ENCODE data around the gene ASTN2.

The ASTN2 gene

GRCh38 chr9:117413346-117414219, 1.3 kb downstream of the ASTN2 start:
- peak; percentile 25 for DNase-seq

- no peak for DNase-seq
These were observed 2.0 kb downstream of the ASTN2 start for GRCh38 chr9:117412841-117413240.

DNA sequence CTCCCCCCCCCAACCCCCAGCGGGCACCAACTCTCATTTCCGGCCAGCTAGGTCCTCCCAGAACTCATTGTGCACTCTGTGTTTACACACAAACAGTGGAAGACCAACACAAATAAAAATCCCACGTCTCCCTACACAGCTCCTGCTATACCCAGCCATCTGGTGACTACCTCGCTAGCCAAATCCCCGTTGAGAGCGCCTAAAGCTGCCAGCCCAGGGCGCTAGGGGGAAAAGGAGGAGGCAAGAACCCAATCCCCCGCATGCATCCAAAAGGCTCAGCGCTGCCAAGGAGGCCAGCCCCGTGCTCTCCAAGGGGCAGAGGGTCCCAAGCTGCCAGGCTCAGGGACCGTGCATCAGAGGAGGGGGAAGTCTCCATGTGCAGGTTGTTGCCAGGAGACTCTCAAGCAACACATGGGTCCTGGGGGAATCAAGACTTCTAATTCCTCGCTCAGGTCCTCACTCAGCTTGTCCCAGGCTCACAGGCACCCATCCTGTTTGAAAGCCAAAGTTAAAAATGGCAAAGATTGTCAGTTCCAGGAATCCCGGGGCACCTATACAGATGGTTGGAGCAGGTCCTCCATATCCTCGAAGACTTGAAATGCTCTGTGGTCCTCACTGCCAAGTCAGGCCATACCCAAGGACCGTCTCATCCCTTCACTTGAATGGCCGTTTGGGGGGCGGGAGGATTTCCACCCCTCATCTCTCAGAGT, 2.7 kb downstream of the ASTN2 start:
- peak; percentile 34 for DNase-seq

DNA sequence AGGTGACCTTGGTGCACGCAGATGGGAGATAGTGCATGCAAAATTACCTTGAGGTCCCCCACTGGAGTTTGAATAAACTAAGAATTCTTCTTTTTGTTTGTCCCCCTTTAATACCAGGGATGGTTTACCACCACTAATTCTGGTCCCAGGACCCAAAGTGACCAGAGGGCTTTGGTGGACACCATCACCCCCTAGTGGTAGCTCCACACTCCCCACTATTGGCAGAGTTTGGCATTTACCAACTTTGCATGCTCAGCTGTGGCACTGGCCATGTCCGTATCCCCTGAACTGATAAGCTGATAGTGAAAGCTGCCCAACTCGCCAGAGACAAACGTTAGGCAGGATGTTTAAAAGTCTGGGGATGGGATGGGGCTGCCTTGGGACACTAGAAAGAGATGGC, 3.3 kb downstream of the ASTN2 start:
- DNase-seq = peak; percentile 48

- DNase-seq = no peak
These were observed 5.5 kb downstream of the ASTN2 start for GRCh38 chr9:117409321-117409720.

GRCh38 chr9:117407436-117408022, 7.3 kb downstream of the ASTN2 start:
- no peak for DNase-seq

GRCh38 chr9:117405950-117406705, 8.7 kb downstream of the ASTN2 start:
- no peak for DNase-seq

GRCh38 chr9:117403848-117404247, 11.0 kb downstream of the ASTN2 start:
- peak; percentile 96 for DNase-seq

GRCh38 chr9:117403403-117403811, 11.4 kb downstream of the ASTN2 start:
- peak; percentile 96 for DNase-seq

DNA sequence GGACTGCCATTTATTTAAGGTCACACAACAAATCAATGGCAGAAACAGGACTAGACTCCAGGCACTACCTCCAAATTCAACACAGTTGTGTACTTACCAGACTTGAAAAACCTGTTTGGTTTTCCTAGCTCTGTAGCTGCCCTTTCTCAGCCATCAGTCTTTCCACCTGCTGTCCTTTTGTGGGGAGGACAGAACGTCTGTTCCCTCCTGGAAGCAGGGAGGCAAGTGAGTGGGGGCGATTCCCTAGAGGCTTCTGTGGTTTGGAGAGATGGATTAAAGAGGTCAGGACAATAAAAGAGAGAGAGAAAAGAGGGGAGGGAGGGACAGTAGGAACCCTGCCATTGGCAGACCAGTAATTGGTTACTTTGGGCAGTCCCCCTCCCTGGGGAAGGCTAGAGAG, 14.7 kb downstream of the ASTN2 start:
- DNase-seq = peak; percentile 93

DNA sequence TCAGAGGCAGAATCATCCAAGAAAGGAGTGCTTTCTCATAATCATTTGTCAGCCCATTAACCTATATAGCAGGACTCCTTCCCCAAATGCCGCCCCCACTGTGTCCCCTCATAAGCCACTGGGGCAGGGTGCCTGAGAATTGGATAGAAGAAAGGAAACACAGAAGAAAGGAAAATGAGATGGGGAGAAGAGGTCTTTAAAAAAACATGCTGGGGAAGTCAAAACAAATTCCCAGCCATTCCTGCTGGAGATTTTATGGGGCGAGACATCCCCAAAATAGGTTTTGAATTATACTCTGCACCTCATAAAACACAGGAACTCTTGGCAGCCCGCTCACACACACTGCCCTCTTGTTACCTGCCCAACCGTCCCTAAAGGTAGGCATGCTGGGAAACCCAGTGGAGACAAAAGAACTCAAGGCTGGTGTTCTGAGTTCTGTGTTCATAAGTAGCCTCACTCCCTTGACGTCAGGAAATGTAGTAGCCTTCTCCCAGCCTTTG, 19.7 kb downstream of the ASTN2 start:
- no peak for DNase-seq

DNA sequence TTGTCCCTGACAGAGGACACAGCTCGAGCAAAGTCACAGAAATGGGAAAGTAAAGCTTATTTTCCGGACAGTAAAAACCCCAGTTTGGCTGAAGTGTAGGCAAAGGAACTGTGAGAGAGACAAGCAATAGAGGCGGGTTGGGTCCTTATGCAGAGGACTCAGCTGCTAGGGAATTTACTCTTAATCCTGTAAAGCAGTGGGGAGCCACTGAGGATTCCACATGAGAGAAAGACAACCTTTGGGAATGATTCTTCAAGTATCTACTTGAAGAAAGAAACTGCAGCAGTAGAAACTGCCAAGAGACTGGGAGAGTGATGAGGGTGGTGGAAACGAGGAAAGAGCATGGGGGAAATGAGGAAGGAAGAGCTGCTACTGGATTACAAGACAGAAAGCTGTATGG, 20.2 kb downstream of the ASTN2 start:
- DNase-seq = no peak

- DNase-seq = no peak
These were observed 21.9 kb downstream of the ASTN2 start for GRCh38 chr9:117392992-117393391.

DNA sequence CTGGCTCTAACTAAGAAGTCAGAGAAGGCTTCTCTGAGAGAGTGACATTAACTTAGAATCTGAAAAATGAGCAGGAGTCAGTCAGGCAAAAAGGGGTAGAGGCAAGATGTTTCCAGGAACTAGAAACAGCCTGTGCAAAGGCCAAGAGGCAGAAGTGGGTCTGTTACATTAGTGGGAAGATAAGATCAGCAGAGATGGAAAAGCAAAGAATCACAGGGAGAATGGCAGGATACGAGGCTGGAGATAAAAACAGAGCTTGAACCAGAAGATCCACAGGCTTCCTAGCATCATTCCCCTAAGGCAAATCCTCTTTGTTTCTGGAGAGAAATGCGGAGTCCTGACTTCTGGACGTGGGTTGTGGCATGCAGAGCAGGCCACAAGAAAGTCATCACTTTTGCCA, 27.4 kb downstream of the ASTN2 start:
- no peak for DNase-seq

GRCh38 chr9:117379341-117379740, 35.5 kb downstream of the ASTN2 start:
- DNase-seq = no peak

DNA sequence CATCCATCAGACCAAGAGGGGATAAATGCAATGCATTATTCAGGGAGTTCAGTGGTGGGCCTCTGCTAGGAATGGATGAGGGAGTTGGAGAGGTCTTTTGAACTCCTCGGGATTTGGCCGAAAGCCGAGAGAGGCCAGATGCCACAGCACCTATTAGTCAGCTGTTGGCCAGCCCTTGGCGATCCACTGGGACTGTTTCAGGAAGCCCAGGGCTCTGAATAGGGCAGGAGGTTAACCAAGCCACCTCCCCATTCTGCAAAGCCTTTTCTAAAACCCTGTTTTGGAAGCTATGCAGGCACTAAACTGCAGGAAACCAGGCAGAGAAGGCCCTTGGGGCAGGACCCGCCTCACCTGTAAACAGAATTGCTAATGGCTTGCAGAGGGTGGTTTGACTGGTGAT, 37.8 kb downstream of the ASTN2 start:
- DNase-seq = no peak

- no peak for DNase-seq
These were observed 38.9 kb downstream of the ASTN2 start for GRCh38 chr9:117375956-117376355.

GRCh38 chr9:117374076-117374725, 40.7 kb downstream of the ASTN2 start:
- DNase-seq = no peak

GRCh38 chr9:117368684-117369230, 46.1 kb downstream of the ASTN2 start:
- no peak for DNase-seq

GRCh38 chr9:117365438-117365837, 49.4 kb downstream of the ASTN2 start:
- DNase-seq = peak; percentile 76

DNA sequence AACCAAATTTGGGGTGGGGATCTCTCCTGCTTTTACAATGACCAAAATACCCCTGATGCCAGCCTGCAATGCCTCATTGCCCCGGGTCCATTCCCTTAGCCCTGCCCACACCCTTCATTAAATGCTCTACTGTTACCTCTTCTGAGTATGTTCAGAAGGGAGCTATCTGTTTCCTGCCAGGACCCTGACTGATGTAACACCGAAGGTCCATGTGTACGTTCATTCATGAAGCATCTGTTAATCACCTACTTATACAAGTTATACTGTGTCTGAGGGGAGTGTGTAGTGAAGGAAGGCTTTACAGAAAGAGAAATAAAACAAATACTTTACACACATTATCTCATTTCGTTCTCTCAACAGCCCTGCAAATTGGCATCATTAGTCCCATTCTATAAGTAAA, 51.9 kb downstream of the ASTN2 start:
- no peak for DNase-seq

DNA sequence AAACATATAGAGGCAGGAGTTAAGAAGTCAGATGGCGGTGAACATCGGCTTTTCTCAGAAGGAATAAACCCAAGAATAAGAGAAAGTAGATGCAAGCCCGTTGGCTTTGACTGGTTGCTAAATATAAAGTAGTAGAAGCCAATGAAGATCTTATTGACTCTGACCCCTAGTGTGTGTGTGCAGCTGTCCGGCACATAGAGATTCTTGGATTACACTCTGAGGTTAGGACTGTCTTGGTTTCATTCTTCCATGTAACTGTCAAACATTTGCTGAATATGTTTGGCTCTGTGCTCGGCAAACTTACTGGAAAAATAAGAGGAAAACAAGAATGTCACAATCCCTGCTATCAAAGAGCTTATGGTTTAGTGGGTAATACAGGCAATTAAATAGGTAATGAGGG, 54.9 kb downstream of the ASTN2 start:
- no peak for DNase-seq

Measured in NCI-H2029 treated with DMSO at 0.1 percent for 48 hours (cell line).